GM18907 (cell line): ENCODE data around the gene SLC35E4.
"Not testable (repeated sequence)": the region's sequence is repeated elsewhere in the genome, so short reads cannot be mapped to it uniquely, and the experiment has no call there.

ENCODE experiments used
- ATAC-seq: cut with Tn5 transposase; IDR thresholded peaks from one replicate; pipeline ENCODE4 v1.9.1; 2021; ENCODE audit warnings: mild to moderate bottlenecking, moderate library complexity; ENCODE audit not compliant: unreplicated experiment

The SLC35E4 gene

GRCh38 chr22:30635273-30636225, at the start of gene SLC35E4:
TSS of gene SLC35E4 (plus strand) at chr22:30635781. CDS start at chr22:30636451, 670 bp downstream.
- ATAC-seq: peak; percentile 66

- no peak for ATAC-seq
These were observed 49.2 kb upstream of the SLC35E4 start for GRCh38 chr22:30586414-30586813.

- no peak for ATAC-seq
These were observed 44.4 kb upstream of the SLC35E4 start for GRCh38 chr22:30591191-30591587.

GRCh38 chr22:30591588-30592359, 43.8 kb upstream of the SLC35E4 start, which contains the start of gene PES1:
TSS of gene PES1 (minus strand) at chr22:30591910. CDS start at chr22:30591833, 77 bp downstream.
- peak; percentile 92 for ATAC-seq

GRCh38 chr22:30592360-30592713, 43.2 kb upstream of the SLC35E4 start:
- ATAC-seq: not testable (repeated sequence)

- no peak for ATAC-seq
These were observed 39.4 kb upstream of the SLC35E4 start for GRCh38 chr22:30596199-30596598.

GRCh38 chr22:30596886-30597285, 38.7 kb upstream of the SLC35E4 start:
- ATAC-seq: no peak

- no peak for ATAC-seq
These were observed 36.6 kb upstream of the SLC35E4 start for GRCh38 chr22:30598986-30599385.

GRCh38 chr22:30600921-30601320, 34.7 kb upstream of the SLC35E4 start:
- no peak for ATAC-seq

- no peak for ATAC-seq
These were observed 34.1 kb upstream of the SLC35E4 start for GRCh38 chr22:30601464-30601863.

GRCh38 chr22:30602049-30602448, 33.5 kb upstream of the SLC35E4 start:
- ATAC-seq: no peak

GRCh38 chr22:30603801-30604200, 31.8 kb upstream of the SLC35E4 start:
- ATAC-seq: no peak

- ATAC-seq: no peak
These were observed 30.9 kb upstream of the SLC35E4 start for GRCh38 chr22:30604723-30605122.

- no peak for ATAC-seq
These were observed 30.0 kb upstream of the SLC35E4 start for GRCh38 chr22:30605449-30606110.

- ATAC-seq: peak; percentile 46
These were observed 28.9 kb upstream of the SLC35E4 start, which contains the start of gene TCN2 for GRCh38 chr22:30606455-30607299. TSS of gene TCN2 (plus strand) at chr22:30607174. CDS start at chr22:30607332, 158 bp downstream.

- ATAC-seq: no peak
These were observed 28.2 kb upstream of the SLC35E4 start for GRCh38 chr22:30607300-30607930.

GRCh38 chr22:30607939-30608338, 27.6 kb upstream of the SLC35E4 start:
- no peak for ATAC-seq

- ATAC-seq: peak; percentile 55
These were observed 26.1 kb upstream of the SLC35E4 start for GRCh38 chr22:30609260-30610185.

- no peak for ATAC-seq
These were observed 25.3 kb upstream of the SLC35E4 start for GRCh38 chr22:30610299-30610698.
